GM12892 (cell line): ENCODE data around the gene SHLD1.

Experiments
- POLR2A ChIP-seq: IDR thresholded peaks from 2 replicates; pipeline ENCODE4 v1.6.1; 2011; ENCODE audit warnings: low read depth, low read length, control low read depth
- POLR2AphosphoS5 ChIP-seq: IDR thresholded peaks from 2 replicates; pipeline ENCODE4 v1.6.1; 2011; ENCODE audit warnings: low read depth, low read length, control low read depth
- TAF1 ChIP-seq: IDR thresholded peaks from 2 replicates; pipeline ENCODE4 v1.6.1; 2011; ENCODE audit warnings: low read depth, mild to moderate bottlenecking, control low read depth, low read length, borderline replicate concordance

DNA sequence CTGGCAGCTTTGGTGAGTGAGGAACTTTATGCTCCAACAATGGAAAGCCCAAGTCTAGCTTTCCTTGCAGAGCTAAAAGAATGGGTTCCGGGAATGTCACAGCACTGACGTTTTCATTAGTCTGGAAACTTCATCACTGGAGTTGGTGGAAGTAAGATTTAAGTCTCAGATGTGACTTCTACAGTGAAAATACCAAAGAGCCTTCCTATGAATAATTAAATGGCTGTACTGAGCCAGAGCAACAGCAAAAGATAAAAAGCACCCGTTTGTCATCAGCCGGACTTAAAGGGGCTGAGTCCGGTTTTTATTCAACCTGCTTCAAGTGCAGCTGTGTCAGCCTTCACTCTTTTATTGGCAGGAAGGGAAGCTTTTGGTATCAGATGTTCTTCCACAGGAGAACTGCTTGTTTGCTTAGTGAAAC is 46.5 kb upstream of the SHLD1 start:
- TF ChIP-seq POLR2AphosphoS5 (no peak), POLR2A (no peak), TAF1 (no peak)
